Mucosa of stomach (tissue), 1 donor: ENCODE results near the gene RNF130.

Experiments
- H3K27me3 ChIP-seq: one replicate; pipeline ENCODE4 v1.7.0; 2013; ENCODE audit warnings: mild to moderate bottlenecking, low read length; ENCODE audit not compliant: control insufficient read depth, insufficient read depth
- H3K36me3 ChIP-seq: one replicate; pipeline ENCODE4 v1.7.0; 2013; ENCODE audit warnings: low read length; ENCODE audit not compliant: control insufficient read depth, insufficient read depth
- H3K4me1 ChIP-seq: one replicate; pipeline ENCODE4 v1.7.0; 2013; ENCODE audit warnings: mild to moderate bottlenecking, low read length; ENCODE audit not compliant: control insufficient read depth, insufficient read depth
- H3K4me3 ChIP-seq: one replicate; pipeline ENCODE4 v1.7.0; 2013; ENCODE audit warnings: low read length
- H3K9ac ChIP-seq: one replicate; pipeline ENCODE4 v1.7.0; 2013; ENCODE audit warnings: mild to moderate bottlenecking, low read length, moderate library complexity
- H3K9me3 ChIP-seq: one replicate; pipeline ENCODE4 v1.7.0; 2013; ENCODE audit warnings: mild to moderate bottlenecking, low read length, moderate library complexity; ENCODE audit not compliant: control insufficient read depth
- donor health status: Pancreatic carcinoma.

Gene RNF130

GRCh38 chr5:179927824-179928223 lies 143.7 kb downstream of the RNF130 start:
- no peak overlapping the region for H3K9ac ChIP-seq
- H3K4me1 ChIP-seq, result no peaks in the 10 kb centered on the region
- no peaks in the 10 kb centered on the region for H3K27me3 ChIP-seq
- no peaks in the 10 kb centered on the region for H3K36me3 ChIP-seq
- no peak overlapping the region for H3K4me3 ChIP-seq
- no peaks in the 10 kb centered on the region for H3K9me3 ChIP-seq

- Histone ChIP-seq H3K9me3 (no peaks in the 10 kb centered on the region), H3K27me3 (no peaks in the 10 kb centered on the region), H3K36me3 (no peaks in the 10 kb centered on the region), H3K4me3 (no peak overlapping the region), H3K4me1 (no peaks in the 10 kb centered on the region), H3K9ac (no peak overlapping the region)
Observed at GRCh38 chr5:179926657-179927056, 144.9 kb downstream of the RNF130 start.

DNA sequence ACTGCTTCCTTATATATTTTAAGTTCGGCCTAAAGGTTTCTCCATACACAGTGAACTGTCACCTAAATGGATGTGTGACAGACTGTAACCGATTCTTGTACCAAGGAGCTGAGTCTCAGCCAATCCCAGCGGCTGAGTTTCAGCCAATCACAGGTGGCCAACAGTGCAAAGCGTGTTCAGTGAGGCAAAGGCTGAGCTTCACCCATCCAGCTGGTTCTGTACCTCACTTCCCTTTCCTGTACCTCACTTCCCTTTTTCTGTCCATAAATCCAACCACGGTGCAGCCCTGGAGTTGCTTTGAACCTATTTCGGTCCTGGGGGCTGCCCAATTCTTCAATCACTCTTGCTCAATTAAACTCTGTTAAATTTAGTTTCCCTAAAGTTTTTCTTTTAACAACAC lies 148.1 kb downstream of the RNF130 start:
- Histone ChIP-seq H3K9ac (no peak overlapping the region), H3K27me3 (no peaks in the 10 kb centered on the region), H3K36me3 (no peaks in the 10 kb centered on the region), H3K9me3 (no peaks in the 10 kb centered on the region), H3K4me3 (no peak overlapping the region), H3K4me1 (no peaks in the 10 kb centered on the region)

DNA sequence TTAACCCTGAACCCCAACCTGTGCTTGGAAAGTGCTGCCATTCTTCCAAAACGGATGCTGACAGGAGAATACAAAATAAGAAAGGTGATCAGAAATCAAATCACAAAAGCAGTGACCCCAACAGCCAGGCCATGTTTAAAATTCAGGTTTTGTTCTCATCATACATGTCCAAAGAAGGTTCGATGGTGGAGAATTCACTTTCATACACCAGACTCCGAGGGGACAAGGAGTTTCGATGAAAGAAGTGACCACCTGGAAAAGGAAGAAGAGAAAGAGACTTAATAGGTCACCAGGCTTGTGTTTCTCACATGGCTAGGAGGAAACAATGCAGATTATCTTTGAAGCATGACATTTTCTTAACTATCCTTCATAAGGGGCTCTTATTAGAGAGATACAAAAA lies 151.4 kb downstream of the RNF130 start:
- H3K27me3 ChIP-seq, result no peaks in the 10 kb centered on the region
- no peak overlapping the region for H3K9ac ChIP-seq

GRCh38 chr5:179919487-179920060 lies 152.0 kb downstream of the RNF130 start:
- H3K9ac ChIP-seq, result no peak overlapping the region
- no peak overlapping the region for H3K4me3 ChIP-seq
- H3K4me1 ChIP-seq, result peaks cover under 1% of the 10 kb centered on the region
- no peaks in the 10 kb centered on the region for H3K27me3 ChIP-seq
- H3K9me3 ChIP-seq, result no peaks in the 10 kb centered on the region
- no peaks in the 10 kb centered on the region for H3K36me3 ChIP-seq

More for the DNA sequence above, 151.4 kb downstream of the RNF130 start:
- Histone ChIP-seq H3K9me3 (no peaks in the 10 kb centered on the region), H3K4me1 (no peaks in the 10 kb centered on the region), H3K36me3 (no peaks in the 10 kb centered on the region), H3K4me3 (no peak overlapping the region)

DNA sequence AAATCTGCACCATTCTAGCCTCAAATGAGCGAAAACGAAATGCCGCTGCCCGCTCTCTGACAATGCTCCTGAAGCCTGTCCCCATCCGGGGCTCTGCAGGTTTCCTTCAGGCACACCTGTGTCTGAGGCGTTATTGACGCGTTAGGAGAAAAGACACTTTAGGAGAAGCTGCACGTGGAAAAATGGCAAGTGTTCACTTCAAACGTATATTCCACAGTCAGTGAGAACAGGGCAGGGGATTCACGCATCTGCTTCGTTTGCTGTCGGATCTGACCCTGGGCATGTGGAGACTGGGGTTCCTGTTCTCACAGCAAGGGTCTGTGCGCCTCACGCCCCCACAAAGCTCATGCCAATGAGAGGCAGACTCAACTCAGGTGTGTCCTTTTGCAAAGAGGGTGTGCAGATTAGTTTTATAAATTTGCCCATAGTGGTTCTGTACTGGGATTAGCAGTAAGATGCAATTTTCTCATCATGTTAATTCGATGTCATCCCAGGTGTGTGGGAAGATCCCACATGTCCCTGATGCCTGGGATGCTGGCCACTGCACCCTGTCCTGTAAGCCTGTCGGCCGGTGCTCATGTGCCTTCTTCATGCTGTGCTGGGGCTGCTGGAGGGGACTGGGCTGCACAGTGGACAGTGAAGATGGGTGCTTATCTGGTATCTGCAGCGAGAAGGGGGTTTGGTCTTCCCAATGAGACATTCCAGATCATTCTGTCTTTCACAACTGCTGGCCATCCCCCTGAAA lies 152.6 kb downstream of the RNF130 start:
- Histone ChIP-seq H3K27me3 (no peaks in the 10 kb centered on the region), H3K4me1 (peaks cover 7% of the 10 kb centered on the region), H3K9ac (no peak overlapping the region), H3K4me3 (no peak overlapping the region), H3K36me3 (no peaks in the 10 kb centered on the region), H3K9me3 (no peaks in the 10 kb centered on the region)

GRCh38 chr5:179916523-179916922 lies 155.0 kb downstream of the RNF130 start:
- peaks cover 23% of the 10 kb centered on the region for H3K4me1 ChIP-seq
- H3K9ac ChIP-seq, result no peak overlapping the region
- no peaks in the 10 kb centered on the region for H3K27me3 ChIP-seq
- no peak overlapping the region for H3K4me3 ChIP-seq
- no peaks in the 10 kb centered on the region for H3K36me3 ChIP-seq
- no peaks in the 10 kb centered on the region for H3K9me3 ChIP-seq

GRCh38 chr5:179915406-179915935 lies 156.1 kb downstream of the RNF130 start:
- Histone ChIP-seq H3K9me3 (no peaks in the 10 kb centered on the region), H3K4me3 (no peak overlapping the region), H3K9ac (no peak overlapping the region), H3K36me3 (no peaks in the 10 kb centered on the region), H3K27me3 (no peaks in the 10 kb centered on the region), H3K4me1 (peaks cover 23% of the 10 kb centered on the region)

DNA sequence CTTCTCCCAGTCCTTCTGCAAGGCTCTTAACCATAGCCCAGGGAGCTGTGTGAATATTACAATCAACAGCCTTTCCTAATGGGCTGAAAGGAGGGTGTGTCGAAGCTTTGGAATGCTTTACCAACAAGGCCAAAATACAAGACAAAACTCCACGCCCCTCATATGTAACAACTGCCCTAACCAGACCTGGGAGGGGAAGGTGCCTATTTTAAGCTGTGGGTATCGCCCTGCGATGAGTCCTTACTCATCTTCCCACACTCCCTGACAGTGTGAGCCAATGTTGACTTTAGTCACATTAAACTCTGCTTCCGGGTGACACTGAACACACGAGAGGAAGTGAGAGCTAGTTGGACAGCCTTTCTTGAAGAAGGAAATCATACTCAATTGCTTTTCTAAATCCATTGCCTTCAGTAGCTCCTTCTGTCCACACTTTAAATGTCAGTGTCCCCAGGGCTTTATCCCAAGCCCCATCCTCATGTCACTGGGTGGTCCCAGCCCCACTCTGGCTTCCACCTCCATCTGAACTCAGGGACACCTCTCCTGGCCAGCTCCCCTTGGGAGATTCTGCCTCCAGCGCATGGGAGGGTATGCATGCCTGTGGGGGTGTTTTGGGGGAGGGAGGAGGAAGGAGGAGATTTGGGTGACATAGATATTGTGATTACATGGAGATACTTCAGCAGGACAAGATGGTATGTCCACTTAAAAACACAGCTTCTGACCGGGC lies 157.4 kb downstream of the RNF130 start:
- Histone ChIP-seq H3K4me3 (no peak overlapping the region), H3K36me3 (no peaks in the 10 kb centered on the region), H3K27me3 (no peaks in the 10 kb centered on the region), H3K9me3 (no peaks in the 10 kb centered on the region), H3K9ac (no peak overlapping the region), H3K4me1 (peaks cover 23% of the 10 kb centered on the region)

DNA sequence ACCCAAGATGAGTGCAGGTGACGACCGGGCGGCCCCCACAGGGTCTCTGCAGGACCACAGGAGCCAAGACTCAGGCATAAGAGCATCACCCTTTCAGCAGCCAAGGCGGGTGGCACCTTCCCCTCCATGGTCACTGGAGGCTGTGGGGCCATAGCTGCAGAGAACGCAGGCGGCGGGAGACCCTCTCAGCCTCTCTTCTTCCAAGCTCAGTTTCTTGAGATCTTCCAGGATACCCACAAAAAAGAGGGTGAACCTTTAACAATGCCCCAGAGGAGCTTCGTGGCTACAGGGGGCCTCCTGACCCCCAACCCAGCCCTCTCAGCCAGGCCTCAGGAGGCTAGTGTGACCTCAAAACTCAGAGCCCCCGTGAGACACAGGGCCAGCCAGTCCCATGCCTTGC lies 158.1 kb downstream of the RNF130 start:
- Histone ChIP-seq H3K36me3 (no peaks in the 10 kb centered on the region), H3K27me3 (no peaks in the 10 kb centered on the region), H3K9me3 (no peaks in the 10 kb centered on the region), H3K4me3 (no peak overlapping the region), H3K4me1 (peaks cover 23% of the 10 kb centered on the region), H3K9ac (no peak overlapping the region)

- H3K27me3 ChIP-seq, result no peaks in the 10 kb centered on the region
- no peak overlapping the region for H3K9ac ChIP-seq
- H3K36me3 ChIP-seq, result no peaks in the 10 kb centered on the region
- no peak overlapping the region for H3K4me3 ChIP-seq
- H3K4me1 ChIP-seq, result peaks cover 23% of the 10 kb centered on the region
- H3K9me3 ChIP-seq, result no peaks in the 10 kb centered on the region
Observed at GRCh38 chr5:179912951-179913350, 158.6 kb downstream of the RNF130 start.

DNA sequence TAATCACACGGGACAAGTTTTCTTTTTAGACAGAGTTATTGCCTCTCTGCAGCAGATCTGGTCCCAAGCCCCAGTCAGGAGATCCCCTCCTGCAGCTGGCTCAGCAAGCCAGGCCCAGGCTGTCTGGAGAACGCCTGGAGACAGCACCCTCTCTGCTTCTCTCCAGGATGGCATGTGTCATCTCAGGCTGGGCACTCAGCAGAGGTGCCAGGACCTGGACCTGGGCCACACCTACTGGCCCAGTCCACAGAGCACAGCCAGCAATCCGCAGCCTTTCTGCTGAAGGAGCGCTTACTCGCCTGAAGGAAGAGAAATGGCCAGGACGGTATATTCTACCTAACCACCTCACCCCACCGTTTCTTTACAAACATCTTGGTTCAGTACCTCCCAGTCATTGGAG lies 159.2 kb downstream of the RNF130 start:
- Histone ChIP-seq H3K9ac (no peak overlapping the region), H3K36me3 (no peaks in the 10 kb centered on the region), H3K27me3 (no peaks in the 10 kb centered on the region)

More for the DNA sequence above, 159.2 kb downstream of the RNF130 start:
- Histone ChIP-seq H3K4me1 (peaks cover 23% of the 10 kb centered on the region), H3K4me3 (no peak overlapping the region), H3K9me3 (no peaks in the 10 kb centered on the region)
